Smooth muscle cell (in vitro differentiated cells): ENCODE data around the gene SAFB2. TPM values are rescaled to one million over a fixed set of nuclear protein-coding genes. Genes with fewer than 3 reads are reported as not detected.

ENCODE experiments used
- DNase-seq: peaks from one replicate; lab custom pipeline; 2025; ENCODE audit not compliant: unreplicated experiment; lab: John Stamatoyannopoulos, UW
- H2AFZ ChIP-seq: fragments of 200-600 bp; sonication (generic); 2 replicates; pipeline ENCODE4 v1.6.0; 2016; ENCODE audit warnings: antibody characterized with exemption, low read depth, mild to moderate bottlenecking
- H3F3A ChIP-seq: fragments of 200-600 bp; sonication (generic); 2 replicates; pipeline ENCODE4 v1.6.0; 2017; ENCODE audit warnings: antibody characterized with exemption, low read depth
- H3K27ac ChIP-seq: fragments of 200-600 bp; sonication (generic); 2 replicates; pipeline ENCODE4 v1.5.1; 2016; ENCODE audit warnings: low read depth, mild to moderate bottlenecking
- H3K27me3 ChIP-seq: fragments of 200-600 bp; sonication (generic); 2 replicates; pipeline ENCODE4 v1.6.1; 2016; ENCODE audit warnings: low read depth, mild to moderate bottlenecking
- H3K36me3 ChIP-seq: fragments of 200-600 bp; sonication (generic); 2 replicates; pipeline ENCODE4 v1.5.1; 2016; ENCODE audit warnings: low read depth
- H3K4me1 ChIP-seq: fragments of 200-600 bp; sonication (generic); 2 replicates; pipeline ENCODE4 v1.5.1; 2016; ENCODE audit warnings: low read depth
- H3K4me2 ChIP-seq: fragments of 200-600 bp; sonication (generic); 2 replicates; pipeline ENCODE4 v1.6.0; 2016; ENCODE audit warnings: mild to moderate bottlenecking
- H3K4me3 ChIP-seq: fragments of 200-600 bp; sonication (generic); 2 replicates; pipeline ENCODE4 v1.5.1; 2016; ENCODE audit warnings: mild to moderate bottlenecking
- H3K79me2 ChIP-seq: fragments of 200-600 bp; sonication (generic); 2 replicates; pipeline ENCODE4 v1.6.0; 2016; ENCODE audit warnings: low read depth, mild to moderate bottlenecking
- H3K9ac ChIP-seq: fragments of 200-600 bp; sonication (generic); 2 replicates; pipeline ENCODE4 v1.6.0; 2016; ENCODE audit warnings: low read depth
- H3K9me3 ChIP-seq: fragments of 200-600 bp; sonication (generic); replicated peaks from 2 replicates; pipeline ENCODE4 v1.5.1; 2016; ENCODE audit warnings: low read depth
- H4K20me1 ChIP-seq: fragments of 200-600 bp; sonication (generic); 2 replicates; pipeline ENCODE4 v1.6.0; 2016; ENCODE audit warnings: low read depth
- WGBS: methylation state at CpG from one replicate; pipeline ENCODE4 v1.1.7; 2016; ENCODE audit warnings: low lambda C conversion rate; 5-methylcytosine and 5-hydroxymethylcytosine counted together
- polyA plus RNA-seq: library from polyadenylated mRNA; unstranded; fragments of >200 nt; fragmentation: Nextera tagmentation; extraction: Ambion mirVana; gene quantifications from 2 replicates; pipeline ENCODE4 v1.2.1, GENCODE V29; 2016
- total RNA-seq: library from RNA; depleted of rRNA; stranded (reverse); fragments of >200 nt; gene quantifications from 2 replicates; pipeline ENCODE4 v1.2.3, GENCODE V29; 2014
- TF ChIP-seq, protein P1 (sequence below): fragments of 200-600 bp; sonication (generic); IDR thresholded peaks from 2 replicates; pipeline ENCODE4 v1.5.1; 2017; ENCODE audit warnings: borderline replicate concordance, mild to moderate bottlenecking, antibody characterized with exemption; ENCODE audit not compliant: insufficient read depth, poor library complexity, severe bottlenecking

The SAFB2 gene
- total and polyA plus RNA-seq, 2 experiments from 2014 or later, result 28.9 to 44.9 TPM

DNA sequence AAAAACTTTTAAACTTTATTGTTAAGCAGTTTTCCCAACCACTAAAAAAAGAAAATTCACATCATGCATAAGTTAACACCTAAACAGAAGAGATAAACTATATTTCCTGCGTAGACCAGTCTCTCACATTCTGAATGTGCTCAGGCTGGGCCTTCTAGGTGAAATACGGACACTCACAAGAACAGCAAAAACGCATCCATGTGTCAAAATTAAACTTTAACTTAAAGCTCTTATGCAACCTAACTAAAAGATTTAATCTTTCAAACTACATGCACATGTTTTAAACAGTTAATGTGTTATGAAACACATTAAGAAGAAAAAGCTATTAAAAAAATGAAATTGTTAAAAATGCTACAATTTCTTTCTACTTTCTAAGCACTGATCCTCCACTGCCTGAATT lies 2.6 kb downstream of the SAFB2 start:
- Histone ChIP-seq H3K36me3 (peaks cover 3% of the 10 kb centered on the region), H3K27ac (no peak overlapping the region), H3K9ac (no peak overlapping the region), H3K79me2 (peaks cover 75% of the 10 kb centered on the region), H3K9me3 (no peaks in the 10 kb centered on the region), H3K4me1 (peaks cover 15% of the 10 kb centered on the region), H3K4me2 (no peak overlapping the region), H2AFZ (no peak overlapping the region), H3K27me3 (no peaks in the 10 kb centered on the region), H4K20me1 (peaks cover 53% of the 10 kb centered on the region), H3K4me3 (no peak overlapping the region), H3F3A (peaks cover 9% of the 10 kb centered on the region)
- DNase-seq, result no peak
- WGBS, result 93% methylated on average over 3 of the region's 3 CpGs
- TF ChIP-seq, protein P1, sequence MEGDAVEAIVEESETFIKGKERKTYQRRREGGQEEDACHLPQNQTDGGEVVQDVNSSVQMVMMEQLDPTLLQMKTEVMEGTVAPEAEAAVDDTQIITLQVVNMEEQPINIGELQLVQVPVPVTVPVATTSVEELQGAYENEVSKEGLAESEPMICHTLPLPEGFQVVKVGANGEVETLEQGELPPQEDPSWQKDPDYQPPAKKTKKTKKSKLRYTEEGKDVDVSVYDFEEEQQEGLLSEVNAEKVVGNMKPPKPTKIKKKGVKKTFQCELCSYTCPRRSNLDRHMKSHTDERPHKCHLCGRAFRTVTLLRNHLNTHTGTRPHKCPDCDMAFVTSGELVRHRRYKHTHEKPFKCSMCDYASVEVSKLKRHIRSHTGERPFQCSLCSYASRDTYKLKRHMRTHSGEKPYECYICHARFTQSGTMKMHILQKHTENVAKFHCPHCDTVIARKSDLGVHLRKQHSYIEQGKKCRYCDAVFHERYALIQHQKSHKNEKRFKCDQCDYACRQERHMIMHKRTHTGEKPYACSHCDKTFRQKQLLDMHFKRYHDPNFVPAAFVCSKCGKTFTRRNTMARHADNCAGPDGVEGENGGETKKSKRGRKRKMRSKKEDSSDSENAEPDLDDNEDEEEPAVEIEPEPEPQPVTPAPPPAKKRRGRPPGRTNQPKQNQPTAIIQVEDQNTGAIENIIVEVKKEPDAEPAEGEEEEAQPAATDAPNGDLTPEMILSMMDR, result no peak

DNA sequence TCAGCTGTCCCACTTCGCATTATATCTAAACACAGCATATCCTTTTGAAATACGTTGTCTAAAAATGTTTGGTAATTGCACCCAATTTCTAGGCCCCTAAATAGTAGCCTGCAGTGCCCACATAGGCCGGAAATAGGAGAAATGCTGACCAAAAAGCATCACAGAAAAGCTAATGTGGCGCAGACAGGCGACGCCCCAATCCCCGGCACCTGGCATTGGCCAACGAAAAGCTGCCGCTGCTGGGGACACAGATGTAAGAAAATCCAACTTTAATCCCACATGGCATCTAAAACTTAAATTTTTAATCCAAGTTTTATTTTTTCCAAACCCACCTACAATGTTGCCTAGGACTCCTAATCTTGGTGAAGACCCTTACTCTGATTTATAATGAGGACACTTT lies 4.0 kb downstream of the SAFB2 start:
- H4K20me1 ChIP-seq, result peaks cover 46% of the 10 kb centered on the region
- no peaks in the 10 kb centered on the region for H3K9me3 ChIP-seq

DNA sequence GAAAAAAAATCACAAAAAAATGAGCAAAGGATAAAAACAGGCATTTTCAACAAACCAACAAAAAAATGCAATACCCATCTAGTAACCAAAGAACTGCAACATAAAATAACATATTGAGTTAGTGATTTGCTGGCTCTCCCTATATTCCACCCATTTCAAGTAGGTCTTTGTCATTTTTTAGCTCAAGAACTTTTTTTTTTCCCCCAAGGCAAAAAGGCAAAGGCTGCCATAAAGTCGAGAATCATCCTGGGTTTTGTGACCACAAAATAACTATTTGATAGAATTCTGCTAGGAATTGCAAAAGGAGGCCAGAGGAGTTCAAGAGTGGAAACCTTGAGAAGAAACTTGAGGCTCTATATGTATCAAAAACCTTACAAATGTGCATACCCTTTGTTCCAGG lies 5.5 kb downstream of the SAFB2 start:
- Histone ChIP-seq H3K27ac (no peak overlapping the region), H3K36me3 (peaks cover 20% of the 10 kb centered on the region), H3K4me1 (peaks cover 6% of the 10 kb centered on the region), H3K27me3 (no peaks in the 10 kb centered on the region), H3K4me2 (no peak overlapping the region), H2AFZ (no peak overlapping the region), H3F3A (no peaks in the 10 kb centered on the region), H3K9ac (no peak overlapping the region), H3K4me3 (no peak overlapping the region), H3K9me3 (no peaks in the 10 kb centered on the region), H4K20me1 (peaks cover 44% of the 10 kb centered on the region), H3K79me2 (peaks cover 51% of the 10 kb centered on the region)
- TF ChIP-seq, protein P1, result no peak
- WGBS, result 88% methylated on average over 1 of the region's 1 CpG
- no peak for DNase-seq

More for the DNA sequence above, 4.0 kb downstream of the SAFB2 start:
- Histone ChIP-seq H3K9ac (no peak overlapping the region), H3K36me3 (peaks cover 8% of the 10 kb centered on the region), H3K4me2 (no peak overlapping the region), H3F3A (peaks cover 3% of the 10 kb centered on the region), H2AFZ (no peak overlapping the region), H3K4me1 (peaks cover 6% of the 10 kb centered on the region), H3K27me3 (no peaks in the 10 kb centered on the region), H3K79me2 (peaks cover 61% of the 10 kb centered on the region), H3K27ac (no peak overlapping the region), H3K4me3 (no peak overlapping the region)
- 99% methylated on average over 9 of the region's 9 CpGs for WGBS
- no peak for DNase-seq
- TF ChIP-seq, protein P1, result no peak

DNA sequence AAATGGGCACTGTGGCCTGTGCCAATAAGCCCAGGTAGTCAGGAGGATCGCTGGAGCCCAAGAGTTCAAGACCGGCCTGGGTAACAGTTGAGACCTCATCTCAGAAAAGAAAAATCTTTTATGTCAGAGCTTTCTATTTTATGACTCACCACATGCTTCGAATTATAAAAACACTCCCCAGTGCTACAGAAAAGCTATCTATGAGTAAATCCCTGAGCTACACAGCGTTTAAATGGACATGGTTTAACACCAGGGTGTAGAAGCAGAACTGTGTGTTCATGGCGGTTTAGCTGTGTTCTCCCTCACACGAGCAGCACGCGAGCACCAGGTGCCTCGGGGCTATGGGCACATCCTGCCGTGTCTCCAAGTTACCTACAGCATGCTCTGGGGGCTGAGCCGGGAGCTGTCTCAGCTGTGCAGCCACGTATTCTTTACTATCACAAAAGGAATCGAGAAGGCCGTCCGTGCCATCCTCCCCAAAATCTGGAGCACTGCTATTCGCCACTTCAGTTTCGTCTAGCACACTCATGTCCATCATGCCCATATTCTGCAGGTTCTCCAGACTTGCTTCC lies 6.7 kb downstream of the SAFB2 start:
- H3K36me3 ChIP-seq, result peaks cover 23% of the 10 kb centered on the region
- peaks cover 34% of the 10 kb centered on the region for H4K20me1 ChIP-seq
- no peaks in the 10 kb centered on the region for H3K4me1 ChIP-seq

More for the DNA sequence above, 6.7 kb downstream of the SAFB2 start:
- Histone ChIP-seq H2AFZ (no peak overlapping the region), H3K9me3 (no peaks in the 10 kb centered on the region), H3K27ac (no peak overlapping the region), H3K79me2 (peaks cover 38% of the 10 kb centered on the region), H3K9ac (no peak overlapping the region), H3K4me3 (no peak overlapping the region), H3K4me2 (no peak overlapping the region), H3K27me3 (no peaks in the 10 kb centered on the region), H3F3A (no peaks in the 10 kb centered on the region)
- TF ChIP-seq, protein P1, result no peak
- over 99% methylated on average over 17 of the region's 17 CpGs for WGBS
- DNase-seq, result no peak
